ENCODE results near the gene CTLA4. TPM values are rescaled to one million over a fixed set of nuclear protein-coding genes. Genes with fewer than 3 reads are reported as not detected.
A peak's percentile ranks its signal among the peaks of the same experiment; 100 is the strongest.

The CTLA4 gene
- total and polyA plus RNA-seq, 2 experiments from 2014 or later: not detected

DNA sequence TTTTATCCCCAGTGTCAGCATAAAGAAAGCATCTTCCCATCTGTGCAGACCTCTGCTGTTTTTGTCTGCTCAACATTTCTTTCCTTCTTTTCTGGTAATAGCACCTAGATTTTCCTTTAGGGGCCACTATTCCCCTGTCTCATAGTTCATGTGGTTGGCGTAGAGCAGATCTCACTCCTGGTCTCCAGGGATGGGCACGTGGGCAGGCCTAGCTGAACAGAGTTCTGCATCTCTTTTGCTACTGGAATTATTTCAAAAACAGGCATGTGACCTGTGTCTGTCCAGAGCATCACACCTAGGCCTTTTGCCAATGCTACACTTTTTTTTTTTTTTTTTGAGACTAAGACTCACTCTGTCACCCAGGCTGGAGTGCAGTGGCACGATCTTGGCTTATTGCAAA lies 51.3 kb downstream of the CTLA4 start:
- H3K4me2 ChIP-seq: no peak overlapping the region
- H3K4me3 ChIP-seq: no peak overlapping the region
- no peaks in the 10 kb centered on the region for H3F3A ChIP-seq (replicated peaks; ENCODE audit: low read depth)
- no peaks in the 10 kb centered on the region for H3K27me3 Mint-ChIP-seq (ENCODE audit: insufficient read depth, low read depth, poor library complexity)
- H3K27ac ChIP-seq (ENCODE audit: low read depth): no peak overlapping the region
- no peaks in the 10 kb centered on the region for H3K79me2 ChIP-seq (replicated peaks; ENCODE audit: insufficient read depth)
- no peak overlapping the region for H3K4me3 Mint-ChIP-seq
- H3K27me3 ChIP-seq (ENCODE audit: insufficient read depth): no peaks in the 10 kb centered on the region
- DNase-seq (ENCODE audit: low spot score) (no peak), ATAC-seq (no peak)
- peaks cover 10% of the 10 kb centered on the region; the same call in 2 of the 3 replicates for H3K4me1 Mint-ChIP-seq
- no peak overlapping the region for H3K27ac Mint-ChIP-seq
- H2AFZ ChIP-seq: no peak overlapping the region; the same call in 1 of the 2 replicates
- H3K4me1 ChIP-seq (ENCODE audit: insufficient read depth): no peaks in the 10 kb centered on the region
- no peaks in the 10 kb centered on the region for H3K9me2 ChIP-seq (ENCODE audit: insufficient read depth)
- H3K9me3 Mint-ChIP-seq: no peaks in the 10 kb centered on the region
- H4K20me1 ChIP-seq (replicated peaks; ENCODE audit: insufficient read depth): no peaks in the 10 kb centered on the region
- no peak for TF ChIP-seq CREB1 (CRISPR knock-in tag; IDR thresholded peaks at IDR 0.05; ENCODE audit: low read depth)
- TF ChIP-seq, protein P1, sequence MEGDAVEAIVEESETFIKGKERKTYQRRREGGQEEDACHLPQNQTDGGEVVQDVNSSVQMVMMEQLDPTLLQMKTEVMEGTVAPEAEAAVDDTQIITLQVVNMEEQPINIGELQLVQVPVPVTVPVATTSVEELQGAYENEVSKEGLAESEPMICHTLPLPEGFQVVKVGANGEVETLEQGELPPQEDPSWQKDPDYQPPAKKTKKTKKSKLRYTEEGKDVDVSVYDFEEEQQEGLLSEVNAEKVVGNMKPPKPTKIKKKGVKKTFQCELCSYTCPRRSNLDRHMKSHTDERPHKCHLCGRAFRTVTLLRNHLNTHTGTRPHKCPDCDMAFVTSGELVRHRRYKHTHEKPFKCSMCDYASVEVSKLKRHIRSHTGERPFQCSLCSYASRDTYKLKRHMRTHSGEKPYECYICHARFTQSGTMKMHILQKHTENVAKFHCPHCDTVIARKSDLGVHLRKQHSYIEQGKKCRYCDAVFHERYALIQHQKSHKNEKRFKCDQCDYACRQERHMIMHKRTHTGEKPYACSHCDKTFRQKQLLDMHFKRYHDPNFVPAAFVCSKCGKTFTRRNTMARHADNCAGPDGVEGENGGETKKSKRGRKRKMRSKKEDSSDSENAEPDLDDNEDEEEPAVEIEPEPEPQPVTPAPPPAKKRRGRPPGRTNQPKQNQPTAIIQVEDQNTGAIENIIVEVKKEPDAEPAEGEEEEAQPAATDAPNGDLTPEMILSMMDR (conservative IDR thresholded peaks at IDR 0.05; ENCODE audit: low read depth in 2 of 2): peak in 1 of 2 experiments; percentile 11; a peak in 1 of 4 replicates
- H3K36me3 ChIP-seq (ENCODE audit: insufficient read depth): no peaks in the 10 kb centered on the region
- no peaks in the 10 kb centered on the region for H3K36me3 Mint-ChIP-seq (ENCODE audit: low read depth)

Other genes starting within 250 kb of the CTLA4 start
- not detected in 2 replicates for gene CD28, start 161.1 kb upstream of the CTLA4 start, total RNA-seq (2014; rRNA removed; shearing (Covaris generic))
- not detected in 2 replicates for gene CD28, start 161.1 kb upstream of the CTLA4 start, polyA plus RNA-seq (2016; fragmentation: Nextera tagmentation; extraction: Ambion mirVana)
- gene ICOS, start 69.0 kb downstream of the CTLA4 start, total RNA-seq (2014; rRNA removed; shearing (Covaris generic)): not detected in 2 replicates
- gene ICOS, start 69.0 kb downstream of the CTLA4 start, polyA plus RNA-seq (2016; fragmentation: Nextera tagmentation; extraction: Ambion mirVana): not detected in 2 replicates